Measurements from ENCODE around the gene EPHB1.
"Not testable (repeated sequence)": the region's sequence is repeated elsewhere in the genome, so short reads cannot be mapped to it uniquely, and the experiment has no call there.

EPHB1 gene

GRCh38 chr3:135228201-135228600, 433.1 kb downstream of the EPHB1 start:
- DNase-seq, result no peak

GRCh38 chr3:135229018-135229495, 434.0 kb downstream of the EPHB1 start:
- DNase-seq, result no peak

GRCh38 chr3:135231737-135232136, 436.7 kb downstream of the EPHB1 start:
- DNase-seq, result no peak

- no peak for DNase-seq
Observed at GRCh38 chr3:135232226-135232625, 437.2 kb downstream of the EPHB1 start.

DNA sequence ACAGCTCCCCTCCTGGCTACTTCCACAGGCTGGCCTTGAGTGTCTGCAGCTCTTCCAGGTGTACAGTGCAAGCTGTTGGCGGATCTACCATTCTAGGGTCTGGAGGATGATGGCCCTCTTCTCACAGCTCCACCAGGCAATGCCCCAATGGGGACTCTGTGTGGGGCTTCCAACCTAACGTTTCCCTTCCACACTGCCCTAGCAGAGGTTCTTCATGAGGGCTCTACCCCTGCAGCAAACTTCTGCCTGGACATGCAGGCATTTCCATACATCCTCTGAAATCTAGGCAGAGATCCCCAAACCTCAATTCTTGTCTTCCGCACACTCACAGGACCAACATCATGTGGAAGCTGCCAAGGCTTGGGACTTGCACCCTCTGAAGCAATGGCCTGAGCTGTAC, 438.4 kb downstream of the EPHB1 start:
- not testable (repeated sequence) for DNase-seq

DNA sequence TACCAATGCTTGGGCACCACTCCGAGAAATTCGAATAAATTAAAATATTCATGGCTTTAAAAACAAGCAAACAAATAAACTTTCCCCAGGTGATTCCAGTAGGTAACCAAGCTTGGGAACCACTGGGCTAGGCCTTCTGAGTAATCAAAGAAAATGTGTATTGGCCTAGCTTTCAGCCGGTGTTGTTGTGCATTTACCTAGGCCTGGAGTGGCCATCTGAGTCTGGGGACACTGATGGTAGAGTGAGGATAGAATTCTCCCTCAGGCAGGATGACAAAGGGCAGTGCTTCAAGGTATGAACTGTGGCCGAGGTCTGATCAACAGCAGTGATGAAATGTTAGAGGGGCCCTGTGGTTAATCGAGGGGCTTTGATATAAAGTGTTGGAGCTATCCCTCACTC, 440.5 kb downstream of the EPHB1 start:
- no peak for DNase-seq

- no peak for DNase-seq
Observed at GRCh38 chr3:135237371-135238143, 442.5 kb downstream of the EPHB1 start.

DNA sequence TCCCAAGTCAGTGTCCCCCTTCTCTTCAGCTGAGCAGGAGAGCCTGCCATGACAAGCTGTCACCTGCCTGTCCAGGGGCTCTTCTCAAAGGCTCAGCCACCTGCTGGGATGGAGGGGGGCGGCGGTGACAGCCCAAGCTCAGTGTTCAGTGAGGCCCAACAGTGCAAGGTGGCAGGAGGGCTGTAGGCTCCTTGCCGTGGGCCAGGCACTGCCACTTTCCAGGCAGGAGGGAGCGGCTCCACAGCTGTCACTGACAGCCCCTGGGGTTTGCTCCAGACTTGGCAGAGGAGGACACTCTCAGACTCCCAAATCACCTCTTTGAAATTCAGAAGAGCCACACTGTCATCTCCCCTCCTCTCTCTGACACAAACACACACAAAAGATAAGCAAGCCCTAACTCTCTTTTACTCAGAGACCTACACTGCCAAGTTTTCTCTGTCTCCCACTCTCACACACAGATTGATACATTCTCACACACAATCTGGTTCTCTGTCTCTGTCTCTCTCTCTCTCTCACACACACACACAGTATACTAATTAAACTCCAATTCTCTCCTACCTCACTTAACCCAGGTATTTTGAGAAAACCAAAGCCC, 443.3 kb downstream of the EPHB1 start:
- DNase-seq, result no peak

- no peak for DNase-seq
Observed at GRCh38 chr3:135238871-135239614, 444.0 kb downstream of the EPHB1 start.

- DNase-seq, result no peak
Observed at GRCh38 chr3:135239615-135239884, 444.5 kb downstream of the EPHB1 start.

DNA sequence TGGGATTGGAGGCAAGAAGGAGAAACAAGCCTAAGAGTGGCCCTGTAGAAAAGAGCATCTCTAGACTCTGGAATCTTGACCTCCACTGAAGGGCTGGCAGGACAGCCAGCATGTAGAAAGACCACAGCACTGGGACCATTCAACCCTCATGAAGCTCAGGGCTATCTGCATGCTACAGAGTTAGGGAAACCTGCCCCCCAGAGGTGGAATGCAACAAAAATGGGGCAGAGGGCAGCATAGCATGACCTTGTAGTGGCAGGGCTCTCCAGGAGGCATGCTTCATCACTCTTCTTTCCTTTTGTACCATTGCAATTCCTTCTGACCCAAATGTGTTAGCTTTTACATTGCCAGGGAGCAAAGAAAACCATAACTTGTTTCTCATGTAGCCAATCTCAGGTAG, 445.4 kb downstream of the EPHB1 start:
- DNase-seq, result no peak

- no peak for DNase-seq
Observed at GRCh38 chr3:135242285-135242684, 447.2 kb downstream of the EPHB1 start.

DNA sequence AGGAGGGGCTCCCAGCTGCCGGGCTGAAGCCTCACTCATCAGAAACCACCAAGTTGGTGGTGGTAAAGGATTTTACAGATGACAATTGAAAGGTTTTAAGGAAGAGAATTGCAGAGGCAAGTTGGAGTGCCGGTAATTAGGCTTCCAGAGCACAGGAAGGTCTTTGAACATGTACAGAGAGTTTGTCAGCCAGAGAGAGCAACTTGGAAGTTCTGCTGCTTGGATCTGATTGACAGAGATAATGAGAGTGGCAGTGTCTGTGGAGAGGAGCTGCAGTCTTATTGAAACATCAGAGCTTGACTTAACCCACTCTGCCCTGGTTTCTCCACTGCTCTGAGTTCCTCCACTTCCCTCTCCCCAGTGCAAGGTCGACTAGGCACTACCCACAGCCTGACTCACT, 448.6 kb downstream of the EPHB1 start:
- DNase-seq, result no peak

DNA sequence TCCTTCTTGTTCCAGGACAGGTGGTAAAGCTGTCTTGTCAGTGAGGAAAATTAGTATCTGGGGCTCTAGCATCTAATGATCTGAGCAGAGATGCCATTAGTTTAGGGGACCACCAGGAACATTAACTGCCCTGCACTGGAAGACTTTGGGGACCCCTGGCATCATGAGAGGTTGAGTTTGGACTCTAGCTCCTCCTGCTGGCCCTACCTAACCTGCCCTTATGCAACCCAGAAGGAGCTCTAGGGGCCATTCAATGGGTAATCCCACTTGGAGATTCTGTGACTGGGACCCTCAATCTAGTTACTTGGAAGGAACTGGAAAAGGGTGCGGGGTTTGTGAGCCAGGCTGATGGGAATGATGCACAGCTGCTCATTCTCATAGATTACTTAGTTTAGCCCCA, 451.0 kb downstream of the EPHB1 start:
- no peak for DNase-seq

DNA sequence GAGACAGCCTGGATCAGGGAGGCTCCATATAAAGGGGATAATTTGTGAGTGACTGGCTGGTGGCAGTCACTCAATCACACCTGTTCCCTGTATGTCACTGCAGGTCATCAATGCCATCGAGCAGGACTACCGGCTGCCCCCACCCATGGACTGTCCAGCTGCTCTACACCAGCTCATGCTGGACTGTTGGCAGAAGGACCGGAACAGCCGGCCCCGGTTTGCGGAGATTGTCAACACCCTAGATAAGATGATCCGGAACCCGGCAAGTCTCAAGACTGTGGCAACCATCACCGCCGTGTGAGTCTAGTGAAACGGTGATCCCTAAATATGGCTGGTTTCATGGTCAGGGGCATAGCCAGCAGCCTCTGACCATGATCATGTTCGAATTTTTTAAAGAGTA, 453.2 kb downstream of the EPHB1 start:
- no peak for DNase-seq

DNA sequence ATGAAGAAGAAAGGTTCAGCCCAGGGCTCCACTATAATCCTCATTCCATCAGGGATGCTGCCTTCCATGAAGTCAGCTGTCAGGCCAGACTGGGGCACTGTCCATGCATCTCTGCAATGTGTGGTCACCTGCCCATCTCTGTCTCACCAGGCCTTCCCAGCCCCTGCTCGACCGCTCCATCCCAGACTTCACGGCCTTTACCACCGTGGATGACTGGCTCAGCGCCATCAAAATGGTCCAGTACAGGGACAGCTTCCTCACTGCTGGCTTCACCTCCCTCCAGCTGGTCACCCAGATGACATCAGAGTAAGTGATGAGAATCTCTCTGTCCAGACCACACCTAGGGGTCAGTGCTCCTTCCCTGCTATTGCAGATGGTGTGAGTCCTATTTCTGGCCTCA, 454.1 kb downstream of the EPHB1 start:
- DNase-seq, result no peak

DNA sequence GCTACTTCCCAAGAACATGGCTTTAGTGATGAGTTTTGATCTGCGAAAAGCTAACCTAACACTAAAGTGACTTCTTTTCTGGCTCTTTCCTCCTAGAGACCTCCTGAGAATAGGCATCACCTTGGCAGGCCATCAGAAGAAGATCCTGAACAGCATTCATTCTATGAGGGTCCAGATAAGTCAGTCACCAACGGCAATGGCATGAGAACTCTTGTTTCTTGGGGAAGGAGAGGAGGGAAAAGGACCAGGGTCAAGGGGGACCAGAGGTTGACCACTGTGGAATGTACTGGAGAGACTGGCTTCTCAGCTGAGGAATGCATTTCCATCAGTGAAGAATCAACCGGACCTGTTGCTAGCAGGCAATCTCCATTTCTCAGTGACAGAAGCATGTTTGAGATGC, 463.9 kb downstream of the EPHB1 start:
- no peak for DNase-seq

DNA sequence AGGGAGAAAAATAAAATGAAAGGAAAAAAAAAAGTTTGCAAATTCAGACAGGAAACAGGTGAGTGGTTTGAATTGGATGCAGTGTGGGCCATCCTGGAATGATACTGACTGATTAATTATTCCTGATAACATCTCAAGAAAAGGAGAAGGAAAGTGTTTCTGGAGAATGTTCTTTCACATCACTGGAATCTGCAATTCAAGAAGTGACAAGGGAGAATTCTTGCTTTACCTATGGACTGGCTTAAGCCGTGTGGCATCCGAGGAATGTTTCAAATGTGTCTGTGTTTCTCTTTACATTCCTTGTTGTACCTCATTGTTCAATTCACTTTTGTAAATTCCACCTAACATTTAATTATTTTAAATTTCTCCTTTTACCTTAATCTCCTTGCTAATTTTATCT, 465.0 kb downstream of the EPHB1 start:
- no peak for DNase-seq

GRCh38 chr3:135261214-135261775, 466.2 kb downstream of the EPHB1 start:
- DNase-seq, result no peak

GRCh38 chr3:135261916-135262315, 466.9 kb downstream of the EPHB1 start:
- no peak for DNase-seq

DNA sequence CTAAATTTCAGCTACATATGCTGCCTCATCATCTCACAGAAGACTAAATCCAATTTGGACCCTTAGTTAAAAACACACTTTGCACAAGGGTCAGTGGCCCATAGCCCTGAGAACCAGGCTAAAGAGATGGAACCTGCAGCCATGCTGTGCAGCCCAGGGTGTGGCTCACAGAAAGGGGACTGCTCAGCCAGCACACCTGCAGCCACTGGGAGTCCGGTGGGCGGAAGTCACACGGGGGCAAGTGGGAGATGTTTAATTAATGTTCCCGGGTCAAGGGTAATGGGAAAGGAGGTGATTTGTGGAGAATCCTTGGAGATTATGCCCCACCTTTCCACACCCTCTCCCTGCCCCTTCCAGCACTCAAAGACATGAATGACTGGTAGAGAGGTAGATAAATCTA, 467.4 kb downstream of the EPHB1 start:
- no peak for DNase-seq

DNA sequence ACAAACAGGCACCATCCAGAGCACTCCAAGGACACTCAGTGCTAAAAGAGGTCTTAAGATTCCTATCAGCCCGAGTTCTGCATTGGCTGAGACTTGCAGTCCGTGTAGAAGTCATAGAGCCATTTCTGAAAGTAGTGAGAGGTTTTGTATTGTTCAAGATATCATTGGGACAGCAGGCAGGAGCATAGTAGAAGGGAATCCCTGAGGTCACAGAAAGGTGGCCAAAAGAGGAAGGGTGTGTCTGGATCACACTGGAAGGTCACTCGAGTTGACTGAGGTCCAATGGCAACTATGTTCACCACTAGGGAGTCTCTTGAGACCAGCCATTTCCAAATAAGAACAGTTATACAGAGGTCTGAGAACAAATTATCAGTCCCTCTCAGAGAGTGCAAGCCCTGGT, 468.3 kb downstream of the EPHB1 start:
- DNase-seq, result no peak

GRCh38 chr3:135267487-135267886, 472.4 kb downstream of the EPHB1 start:
- DNase-seq, result no peak
